Epithelial cell of esophagus (primary cell): ENCODE results near the gene TSPO.

Source experiments
- DNase-seq: peaks from one replicate; pipeline ENCODE4 v3.0.0; 2010; ENCODE audit warnings: low read depth
- H3K4me3 ChIP-seq: 2 replicates; pipeline ENCODE4 v1.5.1; 2011; ENCODE audit warnings: mild to moderate bottlenecking, low read length, control low read depth
- TF ChIP-seq, protein P1 (sequence below): IDR thresholded peaks from 2 replicates; pipeline ENCODE4 v1.5.1; 2011; ENCODE audit warnings: low read depth, mild to moderate bottlenecking, low read length, control low read depth, inconsistent platforms; ENCODE audit not compliant: insufficient read depth; ENCODE audit errors: missing control alignments

Gene TSPO

DNA sequence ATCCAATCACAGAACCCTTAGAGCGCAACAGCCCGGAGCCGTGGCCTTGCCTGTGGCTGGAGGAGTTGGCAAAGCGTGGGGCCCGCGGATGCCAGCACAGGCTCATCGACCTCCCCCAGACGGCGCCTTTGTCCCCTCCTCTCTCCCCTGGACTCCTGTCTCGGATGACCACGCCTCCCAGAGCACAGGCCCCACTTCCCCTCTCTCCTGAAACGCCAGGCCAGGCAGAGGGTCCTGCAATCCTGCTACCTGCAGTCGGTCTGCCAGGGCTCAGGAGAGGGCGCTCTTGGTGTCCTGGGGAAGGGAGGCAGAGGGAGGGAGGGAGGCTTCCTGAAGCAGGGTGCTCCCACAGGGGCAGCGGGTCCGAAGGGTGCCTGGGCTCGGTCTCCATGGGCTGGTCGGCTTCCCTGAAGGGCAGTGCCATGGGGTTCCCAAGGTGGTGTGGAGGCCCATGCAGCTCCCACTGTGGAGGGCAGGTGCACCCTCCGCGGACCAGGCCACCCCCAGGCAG, 52.2 kb downstream of the TSPO start:
- H3K4me3 ChIP-seq = no peak overlapping the region
- TF ChIP-seq, protein P1, sequence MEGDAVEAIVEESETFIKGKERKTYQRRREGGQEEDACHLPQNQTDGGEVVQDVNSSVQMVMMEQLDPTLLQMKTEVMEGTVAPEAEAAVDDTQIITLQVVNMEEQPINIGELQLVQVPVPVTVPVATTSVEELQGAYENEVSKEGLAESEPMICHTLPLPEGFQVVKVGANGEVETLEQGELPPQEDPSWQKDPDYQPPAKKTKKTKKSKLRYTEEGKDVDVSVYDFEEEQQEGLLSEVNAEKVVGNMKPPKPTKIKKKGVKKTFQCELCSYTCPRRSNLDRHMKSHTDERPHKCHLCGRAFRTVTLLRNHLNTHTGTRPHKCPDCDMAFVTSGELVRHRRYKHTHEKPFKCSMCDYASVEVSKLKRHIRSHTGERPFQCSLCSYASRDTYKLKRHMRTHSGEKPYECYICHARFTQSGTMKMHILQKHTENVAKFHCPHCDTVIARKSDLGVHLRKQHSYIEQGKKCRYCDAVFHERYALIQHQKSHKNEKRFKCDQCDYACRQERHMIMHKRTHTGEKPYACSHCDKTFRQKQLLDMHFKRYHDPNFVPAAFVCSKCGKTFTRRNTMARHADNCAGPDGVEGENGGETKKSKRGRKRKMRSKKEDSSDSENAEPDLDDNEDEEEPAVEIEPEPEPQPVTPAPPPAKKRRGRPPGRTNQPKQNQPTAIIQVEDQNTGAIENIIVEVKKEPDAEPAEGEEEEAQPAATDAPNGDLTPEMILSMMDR = no peak
- no peak for DNase-seq

DNA sequence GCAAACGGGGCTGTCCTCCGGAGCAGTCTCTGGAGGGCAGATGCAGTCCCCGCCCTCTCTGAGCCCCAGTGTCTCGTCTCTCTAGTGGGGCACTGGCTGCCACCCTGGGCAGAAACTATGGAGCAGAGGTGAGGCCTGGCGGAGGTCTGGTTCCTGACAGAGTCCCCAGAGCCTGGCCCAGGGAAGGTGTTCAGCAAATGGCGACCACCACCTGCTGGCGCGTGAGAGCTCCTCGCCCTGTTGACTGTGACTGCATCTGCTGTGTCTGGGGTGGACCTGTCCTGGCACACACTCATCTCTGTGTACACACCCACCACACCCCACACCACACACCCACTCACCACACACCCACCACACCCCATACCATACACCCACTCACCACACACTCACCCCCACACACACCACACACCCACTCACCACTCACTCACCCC, 53.9 kb downstream of the TSPO start:
- TF ChIP-seq, protein P1 = no peak
- no peak for DNase-seq
- no peak overlapping the region for H3K4me3 ChIP-seq

DNA sequence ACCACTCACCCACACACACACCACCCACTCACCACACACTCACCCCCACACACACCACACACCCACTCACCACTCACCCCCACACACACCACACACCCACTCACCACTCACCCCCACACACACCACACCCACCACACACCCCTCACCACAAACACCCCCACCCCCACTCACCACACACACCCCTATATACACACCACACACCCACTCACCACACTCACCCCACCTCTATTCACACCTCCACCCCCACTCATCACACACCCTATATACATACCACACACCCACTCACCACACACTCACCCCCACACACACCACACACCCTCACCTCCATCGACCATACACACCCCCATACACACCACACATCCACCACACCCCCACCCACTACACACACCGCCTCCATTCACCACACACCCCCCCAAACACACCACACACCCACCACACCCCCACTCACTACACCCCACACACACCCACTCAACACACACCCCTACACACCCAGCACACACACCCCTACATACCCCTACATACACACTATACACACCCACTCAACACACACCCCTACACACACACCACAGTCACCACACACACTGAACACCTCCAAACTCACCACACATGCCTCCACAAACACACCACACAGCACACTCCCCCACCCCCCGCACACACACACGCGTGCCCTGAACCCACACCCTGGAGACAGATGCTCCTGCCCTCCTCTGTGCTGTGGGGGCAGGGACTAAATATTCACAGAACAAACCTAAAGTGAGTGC, 54.6 kb downstream of the TSPO start:
- no peak overlapping the region for H3K4me3 ChIP-seq
- DNase-seq = no peak
- TF ChIP-seq, protein P1 = no peak

DNA sequence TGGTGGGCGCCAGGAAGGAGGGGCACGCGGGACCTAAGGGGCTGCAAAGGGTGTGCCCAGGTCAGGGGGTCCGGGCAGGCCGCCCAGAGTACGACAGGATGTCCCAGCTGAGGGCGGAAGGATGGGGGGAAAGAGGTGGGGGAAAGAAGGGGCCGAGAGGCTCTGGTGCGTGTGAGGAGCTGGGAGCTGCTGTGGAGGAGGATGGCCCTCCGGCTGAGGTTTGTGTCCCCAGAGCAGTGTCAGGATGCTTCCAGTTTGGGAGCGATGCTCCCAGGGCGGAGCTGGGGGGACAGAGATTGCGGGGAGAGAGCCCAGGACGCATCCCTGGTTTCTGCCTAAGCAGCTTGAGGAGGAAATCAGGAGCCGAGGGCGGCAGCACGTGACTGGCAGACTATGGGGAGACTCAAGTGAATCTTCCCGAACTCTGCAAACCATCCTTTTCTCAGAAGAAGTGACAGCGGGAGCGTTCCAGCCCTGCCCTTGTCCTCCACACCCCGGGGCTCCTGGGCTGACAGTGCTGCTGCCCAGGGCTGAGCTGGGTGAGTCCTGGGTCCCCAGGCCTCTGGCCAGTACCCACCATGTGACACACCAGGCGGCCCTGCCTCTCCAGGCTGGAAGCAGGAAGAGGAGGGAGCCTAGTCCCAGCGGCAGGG, 55.3 kb downstream of the TSPO start:
- TF ChIP-seq, protein P1 = no peak
- H3K4me3 ChIP-seq = no peak overlapping the region
- DNase-seq = no peak

DNA sequence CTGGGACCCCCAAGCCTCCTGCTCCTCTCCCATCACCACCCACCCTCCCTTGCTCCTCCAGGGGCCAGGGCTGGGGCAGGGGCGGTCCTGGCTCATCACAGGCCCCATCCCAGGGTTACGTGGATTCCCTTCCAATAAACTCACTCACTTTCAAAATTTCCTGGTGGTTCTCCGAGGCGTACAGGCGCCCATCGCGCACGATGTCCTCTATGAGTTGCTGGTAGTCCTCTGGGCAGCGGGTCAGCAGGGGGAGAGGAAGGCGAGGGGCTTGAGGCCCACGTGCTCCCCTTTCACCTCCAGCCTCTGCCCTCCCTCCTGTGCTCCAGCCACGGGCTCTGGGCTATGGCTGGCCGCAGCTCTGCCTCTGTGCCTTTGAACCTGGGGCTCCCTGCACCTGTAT, 56.0 kb downstream of the TSPO start:
- TF ChIP-seq, protein P1 = no peak
- H3K4me3 ChIP-seq = no peak overlapping the region
- no peak for DNase-seq

DNA sequence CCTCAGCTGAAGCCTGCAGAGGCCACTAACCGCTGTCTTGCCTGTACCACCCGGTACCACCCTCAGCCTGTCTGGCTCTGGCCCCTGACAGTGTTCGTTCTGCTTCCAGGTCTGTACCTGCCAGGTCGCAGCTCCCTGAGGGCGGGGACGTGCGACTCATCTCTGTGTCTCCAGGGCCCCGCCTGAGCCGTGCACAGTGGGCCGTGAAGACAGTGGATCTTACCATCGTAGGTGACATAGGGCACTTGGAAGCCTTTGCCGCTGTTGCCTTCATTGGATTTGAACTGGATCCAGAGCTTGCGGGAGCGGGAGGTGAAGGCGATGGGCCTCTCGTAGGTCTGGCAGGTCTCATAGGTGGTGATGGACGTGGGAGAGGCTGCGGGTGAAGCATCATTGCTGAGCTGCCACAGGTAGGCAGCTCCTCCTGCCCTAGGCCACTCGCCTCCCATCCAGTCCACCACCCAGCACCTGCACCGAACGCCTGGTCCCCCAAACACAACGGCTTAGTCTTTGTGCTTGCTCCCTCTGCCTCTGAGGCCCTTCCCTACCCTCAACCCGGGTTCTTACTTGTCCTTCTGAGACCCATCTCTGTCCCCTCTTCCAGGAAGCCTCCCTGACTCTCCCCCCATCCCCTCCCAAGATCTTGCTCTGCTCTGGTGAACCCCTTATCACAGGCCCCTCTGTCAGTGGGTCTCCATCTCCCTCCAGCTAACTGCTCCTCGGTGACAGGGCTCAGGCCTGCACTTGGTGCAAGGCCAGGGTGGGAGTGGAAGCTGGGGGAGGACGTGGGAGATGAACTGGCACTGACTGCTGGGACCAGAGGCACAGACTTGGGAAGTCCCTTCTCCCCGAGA, 56.7 kb downstream of the TSPO start:
- peak; percentile 16 for DNase-seq
- TF ChIP-seq, protein P1 = no peak
- no peak overlapping the region for H3K4me3 ChIP-seq
